ENCODE measurements around the gene EPHA3. TPM values are rescaled to one million over a fixed set of nuclear protein-coding genes. Genes with fewer than 3 reads are reported as not detected.

The EPHA3 gene
- total RNA-seq, 1 donor from 2014 or later: 0.17 TPM

- DNase-seq (ENCODE audit: low spot score, unreplicated experiment): no peak
- H3K4me3 Mint-ChIP-seq (ENCODE audit: low read depth): no peak overlapping the region
- H3K27ac Mint-ChIP-seq: no peak overlapping the region
- H3K27me3 Mint-ChIP-seq: no peaks in the 10 kb centered on the region
- no peaks in the 10 kb centered on the region for H3K36me3 Mint-ChIP-seq (ENCODE audit: insufficient read depth)
- H3K4me1 Mint-ChIP-seq (ENCODE audit: low read depth): no peaks in the 10 kb centered on the region
- no peaks in the 10 kb centered on the region for H3K9me3 Mint-ChIP-seq (ENCODE audit: low read depth)
- TF ChIP-seq CTCF (IDR thresholded peaks at IDR 0.05; ENCODE audit: unreplicated experiment): no peak
Observed at GRCh38 chr3:89101251-89101650, 6.2 kb upstream of the EPHA3 start.

DNA sequence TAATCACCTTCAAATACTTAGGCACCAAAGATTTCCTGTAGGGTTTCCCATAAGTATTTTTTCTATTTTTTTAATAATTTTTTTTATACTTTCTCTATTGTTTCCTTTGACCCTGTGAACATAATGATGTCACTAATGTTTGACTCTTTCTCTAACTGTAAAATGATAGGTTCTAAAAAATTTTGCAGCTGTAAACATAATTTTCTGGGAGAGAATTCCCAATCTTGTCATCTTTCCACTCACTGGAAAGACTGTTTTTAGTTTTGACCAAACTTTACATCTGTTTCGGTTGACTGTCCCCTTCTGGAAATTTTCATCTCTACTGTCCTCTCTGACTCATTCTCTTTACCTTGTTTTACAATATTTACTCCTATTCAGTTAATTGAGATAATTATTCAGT is 5.5 kb upstream of the EPHA3 start:
- H3K27ac Mint-ChIP-seq: no peak overlapping the region
- H3K36me3 Mint-ChIP-seq (ENCODE audit: insufficient read depth): no peaks in the 10 kb centered on the region
- no peak overlapping the region for H3K4me3 Mint-ChIP-seq (ENCODE audit: low read depth)
- no peak for DNase-seq (ENCODE audit: low spot score, unreplicated experiment)
- no peak for TF ChIP-seq CTCF (IDR thresholded peaks at IDR 0.05; ENCODE audit: unreplicated experiment)
- H3K27me3 Mint-ChIP-seq: no peaks in the 10 kb centered on the region
- H3K4me1 Mint-ChIP-seq (ENCODE audit: low read depth): no peaks in the 10 kb centered on the region
- H3K9me3 Mint-ChIP-seq (ENCODE audit: low read depth): no peaks in the 10 kb centered on the region

DNA sequence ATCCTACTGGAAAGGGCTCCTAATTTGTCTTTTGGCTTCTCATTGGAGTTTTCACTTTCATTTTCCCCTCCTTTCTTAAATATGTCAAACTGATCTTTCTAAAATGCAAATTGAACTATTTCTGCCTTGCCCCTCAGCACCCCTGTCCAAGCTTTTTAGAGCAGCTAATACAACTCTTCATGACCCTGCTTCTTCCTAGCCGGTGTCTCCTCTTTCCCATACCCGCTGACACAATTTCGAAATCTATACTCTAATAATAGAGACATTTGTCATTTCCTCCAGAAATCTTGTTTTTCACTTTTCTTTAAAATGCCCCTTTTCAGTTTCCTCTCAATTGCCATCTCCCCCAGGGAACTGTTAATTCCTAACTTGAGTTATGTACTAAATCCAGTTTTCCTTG is 2.9 kb upstream of the EPHA3 start:
- Mint-ChIP-seq H3K4me3 (ENCODE audit: low read depth) (no peak overlapping the region), H3K9me3 (ENCODE audit: low read depth) (no peaks in the 10 kb centered on the region), H3K27ac (no peak overlapping the region), H3K4me1 (ENCODE audit: low read depth) (peaks cover 10% of the 10 kb centered on the region), H3K36me3 (ENCODE audit: insufficient read depth) (no peaks in the 10 kb centered on the region), H3K27me3 (peaks cover 2% of the 10 kb centered on the region)
- no peak for DNase-seq (ENCODE audit: low spot score, unreplicated experiment)
- no peak for TF ChIP-seq CTCF (IDR thresholded peaks at IDR 0.05; ENCODE audit: unreplicated experiment)

DNA sequence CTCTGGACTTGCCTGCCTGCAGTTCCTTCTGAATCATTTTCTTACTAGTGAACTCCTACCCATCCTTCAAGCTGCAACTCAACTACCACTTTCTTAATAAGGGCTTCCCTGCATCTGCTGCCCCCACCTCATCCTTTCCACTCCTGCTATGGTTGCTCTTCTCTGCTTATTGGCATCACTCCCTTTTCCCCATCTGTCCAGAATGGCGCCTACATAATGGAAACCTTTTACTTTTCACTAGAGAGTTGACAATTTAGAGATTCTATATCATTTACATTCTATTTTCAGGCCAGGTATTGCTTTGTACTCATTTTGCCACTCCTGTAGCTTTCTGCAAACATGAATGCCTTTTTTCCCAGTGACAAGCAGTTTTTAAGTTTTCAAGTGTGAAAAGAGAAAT is 1.9 kb upstream of the EPHA3 start:
- TF ChIP-seq CTCF (IDR thresholded peaks at IDR 0.05; ENCODE audit: unreplicated experiment): no peak
- Mint-ChIP-seq H3K9me3 (ENCODE audit: low read depth) (no peaks in the 10 kb centered on the region), H3K27me3 (peaks cover 6% of the 10 kb centered on the region), H3K4me3 (ENCODE audit: low read depth) (no peak overlapping the region), H3K27ac (no peak overlapping the region), H3K36me3 (ENCODE audit: insufficient read depth) (no peaks in the 10 kb centered on the region), H3K4me1 (ENCODE audit: low read depth) (peaks cover 10% of the 10 kb centered on the region)
- DNase-seq (ENCODE audit: low spot score, unreplicated experiment): no peak

- H3K9me3 Mint-ChIP-seq (ENCODE audit: low read depth): no peaks in the 10 kb centered on the region
- no peak for TF ChIP-seq CTCF (IDR thresholded peaks at IDR 0.05; ENCODE audit: unreplicated experiment)
- peaks cover 10% of the 10 kb centered on the region for H3K4me1 Mint-ChIP-seq (ENCODE audit: low read depth)
- no peak overlapping the region for H3K4me3 Mint-ChIP-seq (ENCODE audit: low read depth)
- peaks cover 14% of the 10 kb centered on the region for H3K27me3 Mint-ChIP-seq
- no peaks in the 10 kb centered on the region for H3K36me3 Mint-ChIP-seq (ENCODE audit: insufficient read depth)
- no peak for DNase-seq (ENCODE audit: low spot score, unreplicated experiment)
- no peak overlapping the region for H3K27ac Mint-ChIP-seq
Observed at GRCh38 chr3:89108291-89108550, 800 bp downstream of the EPHA3 start.

DNA sequence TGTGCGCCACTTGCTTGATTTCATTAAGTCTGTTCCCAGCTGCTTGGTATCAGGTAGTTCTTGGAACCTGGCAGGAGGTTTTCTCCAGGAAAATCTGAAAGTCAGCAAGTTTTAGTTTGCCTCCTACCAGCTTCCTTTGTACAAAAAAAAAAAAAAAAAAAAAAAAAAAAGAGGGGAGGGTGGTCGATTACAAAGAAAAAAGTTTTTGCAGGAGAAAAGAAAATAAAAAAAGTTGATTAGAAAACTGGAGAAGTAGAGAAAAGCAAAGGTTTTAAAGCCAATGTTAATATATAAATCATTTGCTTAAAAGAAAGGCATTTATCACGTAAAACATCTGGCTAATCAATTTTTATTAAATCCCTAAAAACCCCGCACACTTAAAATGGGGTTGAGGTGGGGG is 5.9 kb downstream of the EPHA3 start:
- DNase-seq (ENCODE audit: low spot score, unreplicated experiment): no peak
- peaks cover 14% of the 10 kb centered on the region for H3K4me1 Mint-ChIP-seq (ENCODE audit: low read depth)
- TF ChIP-seq CTCF (IDR thresholded peaks at IDR 0.05; ENCODE audit: unreplicated experiment): no peak
- no peak overlapping the region for H3K27ac Mint-ChIP-seq
- H3K4me3 Mint-ChIP-seq (ENCODE audit: low read depth): no peak overlapping the region
- no peaks in the 10 kb centered on the region for H3K36me3 Mint-ChIP-seq (ENCODE audit: insufficient read depth)
- no peaks in the 10 kb centered on the region for H3K9me3 Mint-ChIP-seq (ENCODE audit: low read depth)
- peaks cover 40% of the 10 kb centered on the region for H3K27me3 Mint-ChIP-seq

All from progenitor cell of endocrine pancreas (in vitro differentiated cells).